GM23338 (cell line): Measurements from ENCODE around the gene ADAM17.

ENCODE experiments used
- CREB1 ChIP-seq: fragments of 250-450 bp; sonication (Bioruptor Pico); IDR thresholded peaks from 2 replicates; pipeline ENCODE4 v1.5.0; 2020; ENCODE audit warnings: low read depth, mild to moderate bottlenecking, moderate library complexity
- CTCF ChIP-seq, 2 experiments: fragments of 200-600 bp in 1 of 2; sonication (generic) in 1 of 2; conservative IDR thresholded peaks; 2 replicates each; pipeline versions ENCODE4 v1.5.1 to v1.6.1; 2016 to 2017; ENCODE audit warnings: antibody characterized with exemption in 2 of 2, low read depth in 2 of 2, mild to moderate bottlenecking in 2 of 2, moderate library complexity in 1 of 2
- ETS1 ChIP-seq: IDR thresholded peaks from 2 replicates; pipeline ENCODE4 v1.6.1; 2016; ENCODE audit warnings: antibody characterized with exemption
- EZH2 ChIP-seq: fragments of 200-600 bp; sonication (generic); IDR thresholded peaks from one replicate; pipeline ENCODE4 v1.8.0; 2017; ENCODE audit warnings: antibody characterized with exemption, mild to moderate bottlenecking, low read depth; ENCODE audit not compliant: unreplicated experiment
- EZH2phosphoT487 ChIP-seq: fragments of 200-600 bp; sonication (generic); IDR thresholded peaks from one replicate; pipeline ENCODE4 v1.8.1; 2018; ENCODE audit warnings: antibody characterized with exemption; ENCODE audit not compliant: unreplicated experiment
- JUNB ChIP-seq: IDR thresholded peaks from one replicate; pipeline ENCODE4 v1.6.1; 2016; ENCODE audit warnings: antibody characterized with exemption; ENCODE audit not compliant: unreplicated experiment
- NANOG ChIP-seq: IDR thresholded peaks from 2 replicates; pipeline ENCODE4 v1.6.1; 2016; ENCODE audit warnings: antibody characterized with exemption, borderline replicate concordance
- POLR2AphosphoS5 ChIP-seq: IDR thresholded peaks from 2 replicates; pipeline ENCODE4 v1.6.1; 2016; ENCODE audit warnings: antibody characterized with exemption, low read depth
- REST ChIP-seq: IDR thresholded peaks from one replicate; pipeline ENCODE4 v1.6.1; 2018; ENCODE audit warnings: antibody characterized with exemption; ENCODE audit not compliant: unreplicated experiment
- ZNF114 ChIP-seq: fragments of 250-450 bp; sonication (Bioruptor Pico); IDR thresholded peaks from 2 replicates; pipeline ENCODE4 v1.5.0; 2020; ENCODE audit warnings: mild to moderate bottlenecking, moderate library complexity
- ZNF331 ChIP-seq: fragments of 250-450 bp; sonication (Bioruptor Pico); IDR thresholded peaks from 2 replicates; pipeline ENCODE4 v1.5.0; 2020; ENCODE audit warnings: low read depth, mild to moderate bottlenecking, moderate library complexity

GRCh38 chr2:9494081-9494480 lies 61.5 kb downstream of the ADAM17 start:
- TF ChIP-seq REST: no peak
- no peak for TF ChIP-seq CTCF (conservative IDR thresholded peaks at IDR 0.05; ENCODE audit: low read depth in 2 of 2)
- TF ChIP-seq POLR2AphosphoS5: no peak
- TF ChIP-seq EZH2: no peak
- TF ChIP-seq EZH2phosphoT487: no peak
- no peak for TF ChIP-seq CREB1 (CRISPR knock-in tag)
- no peak for TF ChIP-seq ZNF331
- no peak for TF ChIP-seq JUNB
- TF ChIP-seq ETS1: no peak
- TF ChIP-seq ZNF114 (CRISPR knock-in tag): no peak
- no peak for TF ChIP-seq NANOG
